K562 (cell line): ENCODE measurements around the gene XIRP1.

ENCODE experiments used
- NONO ChIP-seq, 2 experiments: fragments of 200-400 bp in 1 of 2; fragments of 450-650 bp in 1 of 2; formaldehyde crosslinking in 1 of 2; IDR thresholded peaks; 2 replicates each; pipeline ENCODE4 v1.6.1; 2017; ENCODE audit warnings: low read depth in 2 of 2, mild to moderate bottlenecking in 2 of 2, moderate library complexity in 2 of 2, low read length in 1 of 2
- POLR2A ChIP-seq: fragments of 450-650 bp; conservative IDR thresholded peaks from 2 replicates; pipeline ENCODE4 v1.6.1; 2016
- SMC3 ChIP-seq: conservative IDR thresholded peaks from 2 replicates; pipeline ENCODE4 v1.6.1; 2011; ENCODE audit warnings: low read depth, low read length, improper control_type of control experiment; ENCODE audit not compliant: insufficient read depth
- ZBTB1 ChIP-seq: sonication (generic); formaldehyde crosslinking; IDR thresholded peaks from 2 replicates; pipeline ENCODE4 v1.8.1; 2023; ENCODE audit warnings: missing genetic modification reagents, low read depth, mild to moderate bottlenecking, borderline replicate concordance
- ZC3H4 ChIP-seq: sonication (generic); formaldehyde crosslinking; IDR thresholded peaks from 2 replicates; pipeline ENCODE4 v1.9.0; 2021; ENCODE audit warnings: missing genetic modification reagents, borderline replicate concordance
- TF ChIP-seq, protein P1 (sequence below): IDR thresholded peaks from 2 replicates; pipeline ENCODE4 v1.6.1; 2016; ENCODE audit warnings: missing genetic modification characterization, missing compliant biosample characterization

GRCh38 chr3:39181408-39182335, 10.7 kb downstream of the XIRP1 start:
- TF ChIP-seq SMC3 (no peak), NONO (IDR thresholded peaks at IDR 0.05; ENCODE audit: low read depth in 2 of 2, low read length in 1 of 2) (no peak), POLR2A (no peak), ZBTB1 (CRISPR knock-in tag) (no peak), ZC3H4 (CRISPR knock-in tag) (no peak)
- TF ChIP-seq, protein P1, sequence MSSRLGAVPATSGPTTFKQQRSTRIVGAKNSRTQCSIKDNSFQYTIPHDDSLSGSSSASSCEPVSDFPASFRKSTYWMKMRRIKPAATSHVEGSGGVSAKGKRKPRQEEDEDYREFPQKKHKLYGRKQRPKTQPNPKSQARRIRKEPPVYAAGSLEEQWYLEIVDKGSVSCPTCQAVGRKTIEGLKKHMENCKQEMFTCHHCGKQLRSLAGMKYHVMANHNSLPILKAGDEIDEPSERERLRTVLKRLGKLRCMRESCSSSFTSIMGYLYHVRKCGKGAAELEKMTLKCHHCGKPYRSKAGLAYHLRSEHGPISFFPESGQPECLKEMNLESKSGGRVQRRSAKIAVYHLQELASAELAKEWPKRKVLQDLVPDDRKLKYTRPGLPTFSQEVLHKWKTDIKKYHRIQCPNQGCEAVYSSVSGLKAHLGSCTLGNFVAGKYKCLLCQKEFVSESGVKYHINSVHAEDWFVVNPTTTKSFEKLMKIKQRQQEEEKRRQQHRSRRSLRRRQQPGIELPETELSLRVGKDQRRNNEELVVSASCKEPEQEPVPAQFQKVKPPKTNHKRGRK (tag), result no peak
